SK-N-SH treated with all-trans-retinoic acid at 6 μM for 48 hours (cell line): Measurements from ENCODE around the gene GGTA1.

Experiments
- ATAC-seq: fragments of 200-7000 bp; cut with Tn5 transposase; 3 replicates; pipeline ENCODE4 v1.9.1; 2020; ENCODE audit warnings: mild to moderate bottlenecking, moderate library complexity
- ARNTL ChIP-seq: fragments of 450-650 bp; formaldehyde crosslinking; IDR thresholded peaks from 2 replicates; pipeline ENCODE4 v1.5.0; 2020; ENCODE audit warnings: low read depth, mild to moderate bottlenecking, moderate library complexity, borderline replicate concordance
- BACH2 ChIP-seq: fragments of 250-450 bp; sonication (Bioruptor Pico); IDR thresholded peaks from 2 replicates; pipeline ENCODE4 v1.9.0; 2021; ENCODE audit warnings: mild to moderate bottlenecking, borderline replicate concordance
- CREB5 ChIP-seq: fragments of 250-450 bp; sonication (Bioruptor Pico); IDR thresholded peaks from 2 replicates; pipeline ENCODE4 v1.5.1; 2020; ENCODE audit warnings: low read depth, mild to moderate bottlenecking, moderate library complexity
- CSDC2 ChIP-seq: fragments of 250-450 bp; sonication (Bioruptor Pico); IDR thresholded peaks from 2 replicates; pipeline ENCODE4 v1.5.0; 2020; ENCODE audit warnings: mild to moderate bottlenecking, moderate library complexity
- CSRNP3 ChIP-seq: fragments of 250-450 bp; sonication (Bioruptor Pico); IDR thresholded peaks from 2 replicates; pipeline ENCODE4 v1.5.1; 2021; ENCODE audit warnings: mild to moderate bottlenecking, moderate library complexity
- ESRRG ChIP-seq: fragments of 250-450 bp; sonication (Bioruptor Pico); IDR thresholded peaks from 2 replicates; pipeline ENCODE4 v1.6.1; 2021; ENCODE audit warnings: mild to moderate bottlenecking
- GLIS3 ChIP-seq: fragments of 250-450 bp; sonication (Bioruptor Pico); IDR thresholded peaks from 2 replicates; pipeline ENCODE4 v1.5.0; 2020; ENCODE audit warnings: mild to moderate bottlenecking, moderate library complexity
- ISL1 ChIP-seq: fragments of 250-450 bp; sonication (Bioruptor Pico); IDR thresholded peaks from 2 replicates; pipeline ENCODE4 v2.1.2; 2022; ENCODE audit warnings: mild to moderate bottlenecking, moderate library complexity
- OSR1 ChIP-seq: fragments of 250-450 bp; sonication (Bioruptor Pico); IDR thresholded peaks from 2 replicates; pipeline ENCODE4 v1.8.0; 2022; ENCODE audit warnings: moderate library complexity, mild to moderate bottlenecking, inconsistent platforms
- PATZ1 ChIP-seq: fragments of 250-450 bp; sonication (Bioruptor Pico); IDR thresholded peaks from 2 replicates; pipeline ENCODE4 v1.8.0; 2020; ENCODE audit warnings: mild to moderate bottlenecking, moderate library complexity, borderline replicate concordance
- PPARA ChIP-seq: fragments of 250-450 bp; sonication (Bioruptor Pico); IDR thresholded peaks from 2 replicates; pipeline ENCODE4 v1.5.0; 2020; ENCODE audit warnings: mild to moderate bottlenecking, borderline replicate concordance
- RARB ChIP-seq: fragments of 250-450 bp; sonication (Bioruptor Pico); IDR thresholded peaks from 2 replicates; pipeline ENCODE4 v1.8.0; 2021; ENCODE audit warnings: mild to moderate bottlenecking, moderate library complexity
- SNAI2 ChIP-seq: fragments of 250-450 bp; sonication (Bioruptor Pico); IDR thresholded peaks from 2 replicates; pipeline ENCODE4 v1.5.0; 2020; ENCODE audit warnings: mild to moderate bottlenecking, moderate library complexity
- TCF4 ChIP-seq: fragments of 250-450 bp; sonication (Bioruptor Pico); IDR thresholded peaks from 2 replicates; pipeline ENCODE4 v1.8.0; 2021; ENCODE audit warnings: mild to moderate bottlenecking, moderate library complexity, borderline replicate concordance
- TOX ChIP-seq: fragments of 250-450 bp; sonication (Bioruptor Pico); IDR thresholded peaks from 2 replicates; pipeline ENCODE4 v1.8.0; 2021; ENCODE audit warnings: mild to moderate bottlenecking, moderate library complexity, borderline replicate concordance
- ZC3H10 ChIP-seq: fragments of 250-450 bp; sonication (Bioruptor Pico); IDR thresholded peaks from 2 replicates; pipeline ENCODE4 v1.5.1; 2021; ENCODE audit warnings: mild to moderate bottlenecking, moderate library complexity
- ZFP3 ChIP-seq: fragments of 250-450 bp; sonication (Bioruptor Pico); IDR thresholded peaks from 2 replicates; pipeline ENCODE4 v1.5.0; 2020; ENCODE audit warnings: mild to moderate bottlenecking, moderate library complexity
- ZFP30 ChIP-seq: fragments of 450-650 bp; formaldehyde crosslinking; IDR thresholded peaks from 2 replicates; pipeline ENCODE4 v1.5.0; 2022; ENCODE audit warnings: mild to moderate bottlenecking, moderate library complexity
- ZNF565 ChIP-seq: fragments of 450-650 bp; formaldehyde crosslinking; conservative IDR thresholded peaks from 2 replicates; pipeline ENCODE4 v1.5.0; 2020; ENCODE audit warnings: low read depth, mild to moderate bottlenecking, moderate library complexity
- ZNF70 ChIP-seq: fragments of 450-650 bp; formaldehyde crosslinking; IDR thresholded peaks from 2 replicates; pipeline ENCODE4 v1.5.0; 2020; ENCODE audit warnings: mild to moderate bottlenecking, moderate library complexity
- ZNF8 ChIP-seq: fragments of 450-650 bp; formaldehyde crosslinking; IDR thresholded peaks from 2 replicates; pipeline ENCODE4 v1.5.0; 2020; ENCODE audit warnings: mild to moderate bottlenecking, moderate library complexity
- TF ChIP-seq, protein P1 (sequence below): fragments of 250-450 bp; sonication (Bioruptor Pico); IDR thresholded peaks from 2 replicates; pipeline ENCODE4 v1.5.0; 2020; ENCODE audit warnings: mild to moderate bottlenecking, moderate library complexity

Gene GGTA1

DNA sequence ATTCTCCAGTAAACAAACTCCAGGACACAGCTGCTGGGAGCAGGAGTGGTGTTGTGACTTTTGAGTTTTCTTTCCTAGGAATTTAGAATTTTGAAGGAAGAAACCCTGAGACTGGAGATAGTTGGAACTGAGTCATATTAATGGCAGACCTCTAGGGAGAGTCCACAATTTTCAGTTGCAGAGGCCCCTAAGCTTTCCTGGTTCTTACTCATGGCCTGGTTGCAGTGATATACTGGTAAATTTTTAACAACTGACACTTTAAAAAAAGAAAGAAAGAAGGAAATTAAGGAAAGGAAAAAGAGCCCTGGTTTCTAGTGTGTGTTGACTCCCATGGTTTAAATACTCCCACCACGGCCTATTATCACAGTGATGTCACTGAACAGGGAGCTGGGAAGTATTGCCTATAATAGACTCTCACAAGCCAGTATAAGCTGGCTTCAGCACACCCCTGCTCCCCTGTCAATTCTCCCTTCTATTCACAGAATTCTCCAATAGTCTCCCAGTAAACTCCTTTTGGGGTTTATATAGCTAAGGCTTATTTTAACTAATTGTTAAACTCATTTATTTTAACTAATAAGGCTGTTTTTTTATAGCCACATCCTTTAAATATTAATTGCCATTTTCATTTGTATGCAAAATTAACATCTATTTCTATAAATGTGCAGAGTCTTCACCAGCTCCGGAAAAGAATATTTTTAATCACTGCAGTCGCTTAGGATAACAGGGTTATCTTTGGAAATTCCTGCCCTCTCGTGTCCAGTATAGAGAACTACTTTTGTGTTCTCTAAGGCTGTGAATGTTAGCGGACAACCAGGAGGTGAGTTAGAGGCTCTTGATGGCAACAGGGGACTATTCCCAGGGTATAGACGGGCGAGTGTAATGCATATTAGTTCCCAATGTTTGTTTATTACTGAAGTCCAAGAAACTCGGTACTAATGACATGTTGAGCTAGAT lies 59.7 kb downstream of the GGTA1 start:
- ATAC-seq = peak; percentile 98
- TF ChIP-seq CSRNP3 (CRISPR knock-in tag) (no peak), BACH2 (CRISPR knock-in tag) (no peak), ZNF565 (no peak), ZC3H10 (CRISPR knock-in tag) (no peak), TOX (CRISPR knock-in tag) (no peak), SNAI2 (no peak), GLIS3 (no peak), CSDC2 (CRISPR knock-in tag) (no peak), ISL1 (CRISPR knock-in tag) (no peak), ZFP30 (no peak), RARB (CRISPR knock-in tag) (no peak), ESRRG (CRISPR knock-in tag) (no peak), ZNF8 (CRISPR knock-in tag) (no peak), ZNF70 (CRISPR knock-in tag) (no peak), PATZ1 (CRISPR knock-in tag) (no peak), TCF4 (no peak), ARNTL (CRISPR knock-in tag) (no peak)
- TF ChIP-seq, protein P1, sequence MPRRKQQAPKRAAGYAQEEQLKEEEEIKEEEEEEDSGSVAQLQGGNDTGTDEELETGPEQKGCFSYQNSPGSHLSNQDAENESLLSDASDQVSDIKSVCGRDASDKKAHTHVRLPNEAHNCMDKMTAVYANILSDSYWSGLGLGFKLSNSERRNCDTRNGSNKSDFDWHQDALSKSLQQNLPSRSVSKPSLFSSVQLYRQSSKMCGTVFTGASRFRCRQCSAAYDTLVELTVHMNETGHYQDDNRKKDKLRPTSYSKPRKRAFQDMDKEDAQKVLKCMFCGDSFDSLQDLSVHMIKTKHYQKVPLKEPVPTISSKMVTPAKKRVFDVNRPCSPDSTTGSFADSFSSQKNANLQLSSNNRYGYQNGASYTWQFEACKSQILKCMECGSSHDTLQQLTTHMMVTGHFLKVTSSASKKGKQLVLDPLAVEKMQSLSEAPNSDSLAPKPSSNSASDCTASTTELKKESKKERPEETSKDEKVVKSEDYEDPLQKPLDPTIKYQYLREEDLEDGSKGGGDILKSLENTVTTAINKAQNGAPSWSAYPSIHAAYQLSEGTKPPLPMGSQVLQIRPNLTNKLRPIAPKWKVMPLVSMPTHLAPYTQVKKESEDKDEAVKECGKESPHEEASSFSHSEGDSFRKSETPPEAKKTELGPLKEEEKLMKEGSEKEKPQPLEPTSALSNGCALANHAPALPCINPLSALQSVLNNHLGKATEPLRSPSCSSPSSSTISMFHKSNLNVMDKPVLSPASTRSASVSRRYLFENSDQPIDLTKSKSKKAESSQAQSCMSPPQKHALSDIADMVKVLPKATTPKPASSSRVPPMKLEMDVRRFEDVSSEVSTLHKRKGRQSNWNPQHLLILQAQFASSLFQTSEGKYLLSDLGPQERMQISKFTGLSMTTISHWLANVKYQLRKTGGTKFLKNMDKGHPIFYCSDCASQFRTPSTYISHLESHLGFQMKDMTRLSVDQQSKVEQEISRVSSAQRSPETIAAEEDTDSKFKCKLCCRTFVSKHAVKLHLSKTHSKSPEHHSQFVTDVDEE = no peak

GRCh38 chr9:121439016-121439415 lies 60.6 kb downstream of the GGTA1 start:
- TF ChIP-seq CSRNP3 (CRISPR knock-in tag) (no peak), GLIS3 (no peak), ARNTL (CRISPR knock-in tag) (no peak), CREB5 (CRISPR knock-in tag) (no peak), CSDC2 (CRISPR knock-in tag) (no peak), ZFP3 (CRISPR knock-in tag) (no peak), ZNF70 (CRISPR knock-in tag) (no peak), ZNF565 (no peak), ZNF8 (CRISPR knock-in tag) (no peak), ZFP30 (no peak), ISL1 (CRISPR knock-in tag) (no peak), TCF4 (no peak), OSR1 (no peak), RARB (CRISPR knock-in tag) (no peak), PATZ1 (CRISPR knock-in tag) (no peak), TOX (CRISPR knock-in tag) (no peak), ESRRG (CRISPR knock-in tag) (no peak), PPARA (no peak)
- no peak for ATAC-seq
